Thyroid gland (tissue), 4 donors: ENCODE data around the gene EXTL2. TPM values are rescaled to one million over a fixed set of nuclear protein-coding genes. Genes with fewer than 3 reads are reported as not detected.
"Not testable (repeated sequence)": the region's sequence is repeated elsewhere in the genome, so short reads cannot be mapped to it uniquely, and the experiment has no call there.

Source experiments
- DNase-seq, 2 donors: peaks; one replicate each; pipeline ENCODE4 v3.0.0-alpha.2; 2019
- H3K27ac ChIP-seq, 3 donors: fragments of 200-600 bp; sonication (generic); 1 replicate in 2 of 3; 2 replicates in 1 of 3; pipeline ENCODE4 v1.5.1; 2016 to 2019; ENCODE audit warnings: mild to moderate bottlenecking in 1 of 3, moderate library complexity in 1 of 3
- H3K27me3 ChIP-seq: fragments of 200-600 bp; sonication (generic); one replicate; pipeline ENCODE4 v1.5.1; 2019
- H3K36me3 ChIP-seq, 2 donors: fragments of 200-600 bp; sonication (generic); one replicate each; pipeline ENCODE4 v1.5.1; 2016 to 2019
- H3K4me1 ChIP-seq, 2 donors: fragments of 200-600 bp; sonication (generic); one replicate each; pipeline ENCODE4 v1.5.1; 2017 to 2019
- H3K4me3 ChIP-seq, 3 donors: fragments of 200-600 bp; sonication (generic); replicated peaks in 1 of 3; 1 replicate in 2 of 3; 2 replicates in 1 of 3; pipeline ENCODE4 v1.5.1; 2016; ENCODE audit warnings: mild to moderate bottlenecking in 1 of 3
- H3K9me3 ChIP-seq: fragments of 200-600 bp; sonication (generic); one replicate; pipeline ENCODE4 v1.5.1; 2017
- POLR2A ChIP-seq, 2 donors: fragments of 450-650 bp; IDR thresholded peaks; one replicate each; pipeline ENCODE4 v1.6.1; 2017; ENCODE audit warnings: antibody characterized with exemption in 2 of 2, mild to moderate bottlenecking in 2 of 2, moderate library complexity in 1 of 2
- WGBS, 2 donors: methylation state at CpG; one replicate each; pipeline ENCODE4 v1.1.5; 2017; 5-methylcytosine and 5-hydroxymethylcytosine counted together
- intact Hi-C: fragments of 100-400 bp; cut with DNase I; formaldehyde crosslinking; loops from one replicate; pipeline ENCODE4 v1.15.1; 2023
- total RNA-seq, 4 donors: library from RNA; depleted of rRNA; stranded (reverse); fragments of >200 nt; gene quantifications; one replicate each; pipeline ENCODE4 v1.2.3, GENCODE V29; 2016
- TF ChIP-seq, protein P1 (sequence below), 6 experiments: fragments of 200-600 bp in 3 of 6; fragments of 450-650 bp in 3 of 6; sonication (generic) in 3 of 6; IDR thresholded peaks; one replicate each; pipeline ENCODE4 v1.5.1; 2016 to 2019; ENCODE audit warnings: antibody characterized with exemption in 6 of 6, mild to moderate bottlenecking in 2 of 6, inconsistent platforms in 1 of 6, moderate library complexity in 1 of 6

The EXTL2 gene
- total RNA-seq, 4 donors from 2014 or later: 13.9 to 17.4 (median 17.2) TPM

DNA sequence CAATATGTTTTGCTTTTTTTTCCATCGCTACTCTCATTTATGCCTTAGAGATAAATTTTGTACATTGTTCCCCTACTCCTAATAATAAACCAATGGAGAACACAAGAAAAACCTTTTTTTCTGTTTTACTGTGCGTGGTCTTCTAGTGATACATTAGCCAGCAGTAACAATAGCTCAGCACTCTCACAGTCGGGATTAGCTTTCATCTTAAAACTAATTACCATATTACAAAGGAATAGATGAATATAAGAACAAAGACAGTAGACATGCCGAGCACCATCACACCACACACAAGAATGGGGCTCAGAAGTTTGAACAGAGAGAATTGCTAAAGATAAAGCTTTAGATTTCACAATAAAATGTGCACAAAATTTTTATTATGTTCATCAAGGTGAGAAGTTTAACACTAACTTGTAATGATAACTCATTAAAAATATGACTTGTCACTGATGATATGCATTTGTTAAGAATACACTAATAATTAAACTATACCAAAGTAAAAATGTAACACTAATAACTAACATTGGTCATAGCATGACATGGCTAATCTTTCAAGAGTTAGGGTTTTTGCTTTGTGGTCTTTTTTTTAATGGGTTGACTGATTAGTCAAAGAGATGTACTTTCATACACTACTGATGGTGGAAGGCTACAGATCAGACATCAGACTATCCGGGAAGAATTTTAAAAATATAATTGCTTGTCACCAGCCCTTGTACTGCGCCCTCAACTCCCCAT lies 61.8 kb downstream of the EXTL2 start:
- Histone ChIP-seq H3K4me3 (no peak overlapping the region), H3K27me3 (no peaks in the 10 kb centered on the region), H3K4me1 (no peaks in the 10 kb centered on the region), H3K9me3 (no peaks in the 10 kb centered on the region), H3K36me3 (no peaks in the 10 kb centered on the region), H3K27ac (no peak overlapping the region)
- intact Hi-C loops: no loop called here
- DNase-seq: no peak
- TF ChIP-seq POLR2A (IDR thresholded peaks at IDR 0.05): no peak
- TF ChIP-seq, protein P1, sequence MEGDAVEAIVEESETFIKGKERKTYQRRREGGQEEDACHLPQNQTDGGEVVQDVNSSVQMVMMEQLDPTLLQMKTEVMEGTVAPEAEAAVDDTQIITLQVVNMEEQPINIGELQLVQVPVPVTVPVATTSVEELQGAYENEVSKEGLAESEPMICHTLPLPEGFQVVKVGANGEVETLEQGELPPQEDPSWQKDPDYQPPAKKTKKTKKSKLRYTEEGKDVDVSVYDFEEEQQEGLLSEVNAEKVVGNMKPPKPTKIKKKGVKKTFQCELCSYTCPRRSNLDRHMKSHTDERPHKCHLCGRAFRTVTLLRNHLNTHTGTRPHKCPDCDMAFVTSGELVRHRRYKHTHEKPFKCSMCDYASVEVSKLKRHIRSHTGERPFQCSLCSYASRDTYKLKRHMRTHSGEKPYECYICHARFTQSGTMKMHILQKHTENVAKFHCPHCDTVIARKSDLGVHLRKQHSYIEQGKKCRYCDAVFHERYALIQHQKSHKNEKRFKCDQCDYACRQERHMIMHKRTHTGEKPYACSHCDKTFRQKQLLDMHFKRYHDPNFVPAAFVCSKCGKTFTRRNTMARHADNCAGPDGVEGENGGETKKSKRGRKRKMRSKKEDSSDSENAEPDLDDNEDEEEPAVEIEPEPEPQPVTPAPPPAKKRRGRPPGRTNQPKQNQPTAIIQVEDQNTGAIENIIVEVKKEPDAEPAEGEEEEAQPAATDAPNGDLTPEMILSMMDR (IDR thresholded peaks at IDR 0.05): no peak
- whole genome bisulfite sequencing, 2 donors: 84 to 85% methylated on average over 6 of the region's 6 CpGs

DNA sequence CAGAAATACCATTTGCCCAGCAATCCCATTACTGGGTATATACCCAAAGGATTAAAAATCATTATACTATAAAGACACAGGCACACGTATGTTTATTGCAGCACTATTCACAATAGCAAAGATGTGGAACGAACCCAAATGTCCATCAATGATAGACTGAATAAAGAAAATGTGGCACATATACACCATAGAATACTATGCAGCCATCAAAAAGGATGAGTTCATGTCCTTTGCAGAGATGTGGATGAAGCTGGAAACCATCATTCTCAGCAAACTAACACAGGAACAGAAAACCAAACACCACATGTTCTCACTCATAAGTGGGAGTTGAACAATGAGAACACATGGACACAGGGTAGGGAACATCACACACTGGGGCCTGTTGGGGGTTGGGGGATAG lies 69.0 kb downstream of the EXTL2 start:
- H3K27ac ChIP-seq, H3K4me3 ChIP-seq, DNase-seq, H3K9me3 ChIP-seq, H3K36me3 ChIP-seq, H3K27me3 ChIP-seq, H3K4me1 ChIP-seq, intact Hi-C loops: not testable (repeated sequence)
- WGBS, 2 donors: 86 to 87% methylated on average over 2 of the region's 2 CpGs

Other genes starting within 250 kb of the EXTL2 start
- 10 to 100 TPM in 1 of 4 donors, 1 to 10 TPM in 3; 1.4 to 11.1 (median 4.5) TPM for gene VCAM1, start 175.1 kb downstream of the EXTL2 start, total RNA-seq
- 10 to 100 TPM; 32.4 to 39.7 (median 36.1) TPM for gene SLC30A7, start 1.2 kb upstream of the EXTL2 start, total RNA-seq
- gene DPH5, start 130.9 kb upstream of the EXTL2 start, total RNA-seq: 10 to 100 TPM; 13.8 to 32.8 (median 23.6) TPM